Measurements from ENCODE around the gene PLXNA4. TPM values are rescaled to one million over a fixed set of nuclear protein-coding genes. Genes with fewer than 3 reads are reported as not detected.

Gene PLXNA4
- total and polyA plus RNA-seq, 8 donors, result 1.9 to 6.6 (median 3.4) TPM

GRCh38 chr7:132121987-132122386 lies 454.3 kb downstream of the PLXNA4 start:
- no peaks in the 10 kb centered on the region for H3K9me3 ChIP-seq
- intact Hi-C loops (cut with DNase I), result no loop called here
- no peaks in the 10 kb centered on the region for H3K4me1 ChIP-seq
- ATAC-seq (no peak), DNase-seq (no peak)
- no peaks in the 10 kb centered on the region for H3K27me3 ChIP-seq
- no peak overlapping the region for H3K4me3 ChIP-seq
- H3K27ac ChIP-seq, result no peak overlapping the region
- H3K36me3 ChIP-seq, result no peaks in the 10 kb centered on the region
- no peak for TF ChIP-seq CTCF (IDR thresholded peaks at IDR 0.05)

- Histone ChIP-seq H3K4me1 (no peaks in the 10 kb centered on the region), H3K27ac (no peak overlapping the region), H3K36me3 (no peaks in the 10 kb centered on the region), H3K4me3 (no peak overlapping the region), H3K27me3 (no peaks in the 10 kb centered on the region), H3K9me3 (no peaks in the 10 kb centered on the region)
- no peak for TF ChIP-seq CTCF (IDR thresholded peaks at IDR 0.05)
- ATAC-seq, result no peak
- intact Hi-C loops (cut with DNase I), result no loop called here
- DNase-seq, result no peak
Measured at GRCh38 chr7:132118641-132119040, 457.6 kb downstream of the PLXNA4 start.

GRCh38 chr7:132117636-132118035 lies 458.6 kb downstream of the PLXNA4 start:
- Histone ChIP-seq H3K36me3 (no peaks in the 10 kb centered on the region), H3K27me3 (no peaks in the 10 kb centered on the region), H3K27ac (no peak overlapping the region), H3K9me3 (no peaks in the 10 kb centered on the region), H3K4me1 (no peaks in the 10 kb centered on the region), H3K4me3 (no peak overlapping the region)
- intact Hi-C loops (cut with DNase I), result no loop called here
- ATAC-seq (no peak), DNase-seq (no peak)
- TF ChIP-seq CTCF (IDR thresholded peaks at IDR 0.05), result no peak

GRCh38 chr7:132117181-132117580 lies 459.1 kb downstream of the PLXNA4 start:
- H3K4me3 ChIP-seq, result no peak overlapping the region
- intact Hi-C loops (cut with DNase I), result no loop called here
- no peaks in the 10 kb centered on the region for H3K36me3 ChIP-seq
- no peaks in the 10 kb centered on the region for H3K9me3 ChIP-seq
- no peak for DNase-seq
- no peaks in the 10 kb centered on the region for H3K27me3 ChIP-seq
- TF ChIP-seq CTCF (IDR thresholded peaks at IDR 0.05), result no peak
- no peak for ATAC-seq
- H3K27ac ChIP-seq, result no peak overlapping the region
- H3K4me1 ChIP-seq, result no peaks in the 10 kb centered on the region

GRCh38 chr7:132116369-132116768 lies 459.9 kb downstream of the PLXNA4 start:
- DNase-seq (no peak), ATAC-seq (no peak)
- no peak overlapping the region for H3K27ac ChIP-seq
- intact Hi-C loops (cut with DNase I), result no loop called here
- no peaks in the 10 kb centered on the region for H3K9me3 ChIP-seq
- TF ChIP-seq CTCF (IDR thresholded peaks at IDR 0.05), result no peak
- no peaks in the 10 kb centered on the region for H3K36me3 ChIP-seq
- no peak overlapping the region for H3K4me3 ChIP-seq
- H3K4me1 ChIP-seq, result no peaks in the 10 kb centered on the region
- no peaks in the 10 kb centered on the region for H3K27me3 ChIP-seq
